Retinal pigment epithelial cell (primary cell): ENCODE measurements around the gene MROH2A.

Experiments used
- DNase-seq: peaks from one replicate; pipeline ENCODE4 v3.0.0-alpha.2; 2010; ENCODE audit warnings: low read depth
- H3K4me3 ChIP-seq: 2 replicates; pipeline ENCODE4 v1.5.1; 2011; ENCODE audit warnings: mild to moderate bottlenecking, low read length, control low read depth, moderate library complexity
- CTCF ChIP-seq: conservative IDR thresholded peaks from 2 replicates; pipeline ENCODE4 v1.5.1; 2011; ENCODE audit warnings: low read depth, low read length, control low read depth, inconsistent platforms

MROH2A gene

GRCh38 chr2:233758849-233759248, 19.3 kb upstream of the MROH2A start:
- H3K4me3 ChIP-seq, result no peak overlapping the region
- DNase-seq, result no peak
- TF ChIP-seq CTCF, result no peak

- no peak within 1 kb of the TSS for H3K4me3 ChIP-seq
- no peak for TF ChIP-seq CTCF
These were observed 18.1 kb upstream of the MROH2A start, which contains the start of gene UGT1A1 for GRCh38 chr2:233760043-233760442. Gene UGT1A1 (plus strand): TSS chr2:233760270. CDS start chr2:233760288, 18 bp downstream.

GRCh38 chr2:233761040-233761769, 16.9 kb upstream of the MROH2A start:
- no peak for DNase-seq

More at GRCh38 chr2:233760043-233760442, 18.1 kb upstream of the MROH2A start, which contains the start of gene UGT1A1:
- DNase-seq, result no peak

GRCh38 chr2:233764264-233764663, 13.9 kb upstream of the MROH2A start:
- TF ChIP-seq CTCF, result no peak
- H3K4me3 ChIP-seq, result no peak overlapping the region
- DNase-seq, result no peak

More at GRCh38 chr2:233761040-233761769, 16.9 kb upstream of the MROH2A start:
- TF ChIP-seq CTCF, result no peak
- H3K4me3 ChIP-seq, result no peak overlapping the region

GRCh38 chr2:233764761-233765160, 13.4 kb upstream of the MROH2A start:
- no peak for TF ChIP-seq CTCF
- H3K4me3 ChIP-seq, result no peak overlapping the region

GRCh38 chr2:233766416-233766815, 11.7 kb upstream of the MROH2A start:
- no peak for TF ChIP-seq CTCF
- H3K4me3 ChIP-seq, result no peak overlapping the region
- DNase-seq, result no peak

More at GRCh38 chr2:233764761-233765160, 13.4 kb upstream of the MROH2A start:
- DNase-seq, result no peak

GRCh38 chr2:233768076-233768475, 10.1 kb upstream of the MROH2A start:
- TF ChIP-seq CTCF, result no peak
- DNase-seq, result no peak
- H3K4me3 ChIP-seq, result no peak overlapping the region
